HG03565 (cell line): Measurements from ENCODE around the gene PI3.
"Not testable (repeated sequence)": the region's sequence is repeated elsewhere in the genome, so short reads cannot be mapped to it uniquely, and the experiment has no call there.

ENCODE experiments used
- ATAC-seq: cut with Tn5 transposase; IDR thresholded peaks from one replicate; pipeline ENCODE4 v1.9.1; 2021; ENCODE audit warnings: mild to moderate bottlenecking, moderate library complexity; ENCODE audit not compliant: unreplicated experiment

The PI3 gene, protein sequence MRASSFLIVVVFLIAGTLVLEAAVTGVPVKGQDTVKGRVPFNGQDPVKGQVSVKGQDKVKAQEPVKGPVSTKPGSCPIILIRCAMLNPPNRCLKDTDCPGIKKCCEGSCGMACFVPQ

GRCh38 chr20:45174434-45175364 lies at the start of gene PI3:
PI3 (plus strand) TSS chr20:45174902; CDS start chr20:45174923, 21 bp downstream.
- no peak for ATAC-seq

GRCh38 chr20:45128099-45128498 lies 46.6 kb upstream of the PI3 start:
- no peak for ATAC-seq

- ATAC-seq = no peak
Observed at GRCh38 chr20:45136911-45137310, 37.8 kb upstream of the PI3 start.

GRCh38 chr20:45138561-45139300 lies 36.0 kb upstream of the PI3 start:
- no peak for ATAC-seq

DNA sequence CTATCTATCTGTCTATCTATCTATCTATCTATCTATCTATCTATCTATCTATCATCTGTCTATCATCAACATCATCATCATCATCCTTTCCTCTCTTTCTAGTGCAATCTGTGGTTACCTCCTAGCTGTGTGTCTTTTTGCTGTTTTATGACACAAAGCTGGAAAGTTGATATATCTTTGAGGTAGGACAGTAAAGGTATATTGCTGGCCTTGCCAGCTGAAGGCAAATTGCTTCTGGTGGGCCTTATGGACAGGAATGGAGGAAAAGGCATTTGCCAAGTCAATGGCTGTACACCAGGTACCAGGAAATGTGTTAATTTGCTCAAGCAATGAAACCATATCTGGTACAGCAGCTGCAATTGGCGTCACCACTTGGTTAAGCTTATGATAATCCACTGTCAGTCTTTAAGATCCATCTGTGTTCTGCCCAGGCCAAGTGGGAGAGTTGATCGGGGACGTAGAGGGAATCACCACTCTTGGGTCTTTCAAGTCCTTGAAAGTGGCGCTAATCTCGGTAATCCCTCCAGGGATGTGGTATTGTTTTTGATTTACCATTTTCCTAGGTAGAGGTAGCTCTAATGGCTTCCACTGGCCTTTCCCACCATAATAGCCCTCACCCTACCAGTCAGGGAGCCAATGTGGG lies 34.8 kb upstream of the PI3 start:
- ATAC-seq = not testable (repeated sequence)

DNA sequence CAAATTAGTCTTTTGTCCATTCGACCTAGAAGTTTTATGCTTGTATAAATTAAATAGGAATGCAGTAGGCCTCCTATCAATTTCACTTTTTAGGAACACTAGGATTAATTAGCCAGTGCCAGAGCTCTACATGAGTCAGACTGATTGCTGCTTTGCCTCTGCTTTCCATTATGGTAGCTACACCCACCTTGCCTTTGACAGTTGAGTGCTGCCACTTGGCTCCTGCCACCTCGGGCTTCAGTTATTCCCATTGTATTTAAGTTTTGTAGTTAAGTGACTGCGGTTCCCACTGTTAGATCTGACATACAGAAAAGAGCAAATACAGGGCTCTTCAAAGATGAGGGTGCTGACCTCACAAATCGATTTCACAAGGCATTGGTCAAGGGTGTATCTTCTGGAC lies 33.9 kb upstream of the PI3 start:
- no peak for ATAC-seq

DNA sequence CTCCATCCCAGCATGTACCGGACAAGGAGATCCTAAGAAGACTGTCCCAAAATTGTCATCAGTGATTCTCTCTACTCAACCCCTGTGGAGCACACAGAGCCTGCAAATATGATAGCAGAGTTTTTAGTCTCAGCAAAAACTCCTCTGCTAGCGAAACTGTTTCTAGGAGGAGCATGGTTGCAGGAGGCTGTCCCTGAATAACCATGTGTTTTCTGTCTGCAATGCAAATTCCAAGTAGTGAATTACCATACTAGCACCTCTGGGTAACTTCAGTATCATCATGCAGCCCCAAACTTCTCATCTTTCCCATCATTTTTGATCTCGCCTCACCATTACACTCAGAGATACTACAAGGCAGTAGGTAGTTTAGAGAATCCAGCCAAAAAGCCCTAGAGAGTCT lies 25.6 kb upstream of the PI3 start:
- ATAC-seq = no peak

- no peak for ATAC-seq
Observed at GRCh38 chr20:45152405-45152804, 22.3 kb upstream of the PI3 start.

DNA sequence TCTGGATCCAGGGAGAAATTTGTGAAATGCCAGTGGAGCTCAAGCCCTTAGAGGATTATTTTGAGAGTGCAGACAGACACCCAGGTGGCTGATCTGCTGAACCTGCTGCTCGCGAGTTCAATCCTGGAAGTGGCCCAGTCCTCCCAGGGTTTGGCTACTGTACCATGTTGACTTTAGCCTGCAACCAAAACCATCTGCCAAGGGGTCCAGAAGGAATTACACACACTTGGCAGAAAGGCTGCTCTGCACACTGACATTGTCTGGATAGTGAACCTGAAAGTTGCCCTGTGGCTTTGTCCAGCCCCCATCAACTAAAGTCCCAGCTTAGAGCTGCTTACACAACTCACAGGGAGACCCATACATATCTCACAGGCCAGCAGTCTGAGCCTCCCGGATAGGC lies 21.6 kb upstream of the PI3 start:
- no peak for ATAC-seq

DNA sequence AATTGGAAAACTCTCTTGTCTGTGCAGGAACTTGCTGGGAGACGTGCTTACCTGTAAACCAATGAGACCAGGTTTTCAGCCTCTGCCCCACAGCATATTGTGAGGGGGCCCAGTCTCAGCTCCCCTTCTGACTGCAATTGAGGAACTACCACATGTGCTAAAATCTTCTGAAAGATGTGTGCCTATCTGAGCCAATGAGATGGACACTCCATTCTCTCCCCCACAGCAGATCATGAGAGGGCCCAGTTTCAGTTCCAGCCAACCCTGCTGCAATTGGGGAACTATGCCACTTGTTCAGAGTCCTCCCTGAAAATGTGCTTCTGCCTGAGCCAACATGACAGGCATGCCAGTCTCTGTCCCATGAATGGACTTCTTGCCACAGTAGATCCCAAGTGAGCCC lies 20.9 kb upstream of the PI3 start:
- no peak for ATAC-seq

GRCh38 chr20:45154183-45154582 lies 20.5 kb upstream of the PI3 start:
- no peak for ATAC-seq

- ATAC-seq = not testable (repeated sequence)
Observed at GRCh38 chr20:45154794-45155193, 19.9 kb upstream of the PI3 start.

DNA sequence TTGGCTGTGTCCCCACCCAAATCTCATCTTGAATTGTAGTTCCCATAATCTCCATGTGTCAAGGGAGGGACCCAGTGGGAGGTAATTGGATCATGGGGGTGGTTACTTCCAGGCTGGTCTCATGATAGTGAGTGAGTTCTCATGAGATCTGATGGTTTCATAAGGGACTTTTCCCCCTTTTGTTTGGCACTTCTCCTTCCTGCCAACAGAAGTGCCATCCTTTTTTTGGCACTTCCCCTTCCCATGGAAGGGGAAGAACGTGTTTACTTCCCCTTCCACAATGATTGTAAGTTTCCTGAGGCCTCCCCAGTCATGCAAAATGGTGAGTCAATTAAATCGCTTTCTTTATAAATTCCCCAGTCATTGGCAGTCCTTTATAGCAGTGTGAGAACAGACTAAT lies 18.0 kb upstream of the PI3 start:
- no peak for ATAC-seq

- no peak for ATAC-seq
Observed at GRCh38 chr20:45157962-45158361, 16.7 kb upstream of the PI3 start.

GRCh38 chr20:45163083-45163803 lies 11.5 kb upstream of the PI3 start:
- ATAC-seq = no peak

GRCh38 chr20:45164906-45165305 lies 9.8 kb upstream of the PI3 start:
- ATAC-seq = no peak

GRCh38 chr20:45173522-45173921 lies 1.2 kb upstream of the PI3 start:
- ATAC-seq = no peak

DNA sequence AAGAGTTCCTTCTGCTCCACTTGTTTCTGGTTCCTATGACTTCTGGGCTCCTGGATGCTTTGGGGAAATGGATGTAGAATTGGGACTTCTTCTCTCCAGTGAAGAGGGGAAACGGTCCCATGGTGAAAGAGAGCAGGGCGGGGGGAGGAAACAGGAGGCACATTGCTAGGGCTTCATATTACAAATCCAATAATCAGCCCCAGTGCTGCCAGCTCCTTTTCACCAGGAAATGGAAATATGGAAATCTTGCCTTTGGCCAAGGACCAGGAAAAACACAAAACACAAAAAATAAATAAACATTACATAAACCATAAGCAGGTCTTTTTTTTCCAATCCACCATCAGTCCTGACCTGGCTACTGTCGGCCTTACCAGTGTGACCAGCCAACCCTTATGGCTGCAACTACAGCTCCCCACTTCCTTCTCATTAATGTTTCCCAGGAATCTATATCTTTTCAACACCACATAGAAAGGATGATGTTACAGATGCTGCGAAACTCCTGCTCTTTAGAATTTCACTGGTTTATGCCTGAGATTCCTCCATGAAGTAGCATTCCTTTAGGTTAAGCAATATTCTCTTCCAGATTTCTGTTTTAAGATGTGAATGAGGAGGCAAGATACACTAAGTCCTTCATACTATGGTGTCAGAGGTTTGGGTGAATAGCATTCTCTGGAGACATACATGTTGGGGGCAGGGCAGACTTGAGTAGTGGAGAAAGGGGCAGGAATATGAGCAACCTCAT lies 2.0 kb downstream of the PI3 start:
- ATAC-seq = no peak

- no peak for ATAC-seq
Observed at GRCh38 chr20:45179166-45179565, 4.5 kb downstream of the PI3 start.

GRCh38 chr20:45181639-45182038 lies 6.9 kb downstream of the PI3 start:
- no peak for ATAC-seq
